SU-DHL-6 (cell line): Measurements from ENCODE around the gene DPP10.

Source experiments
- H2AFZ ChIP-seq: fragments of 200-600 bp; sonication (generic); 2 replicates; pipeline ENCODE4 v1.6.1; 2014; ENCODE audit warnings: low read depth, mild to moderate bottlenecking, moderate library complexity, mixed read lengths, antibody characterized with exemption, low read length; ENCODE audit not compliant: severe bottlenecking
- H3F3A ChIP-seq: fragments of 200-600 bp; shearing (Covaris generic); 2 replicates; pipeline ENCODE4 v1.6.0; 2016; ENCODE audit warnings: antibody characterized with exemption, mild to moderate bottlenecking; ENCODE audit not compliant: insufficient read depth
- H3K27ac ChIP-seq: fragments of 200-600 bp; sonication (generic); 2 replicates; pipeline ENCODE4 v1.5.1; 2016; ENCODE audit warnings: low read depth, mild to moderate bottlenecking, low read length, moderate library complexity, mixed read lengths
- H3K27me3 ChIP-seq: fragments of 200-600 bp; sonication (generic), shearing (Covaris generic); 2 replicates; pipeline ENCODE4 v1.6.0; 2014; ENCODE audit warnings: mild to moderate bottlenecking, low read length
- H3K36me3 ChIP-seq: fragments of 200-600 bp; sonication (generic); 2 replicates; pipeline ENCODE4 v1.6.1; 2014; ENCODE audit warnings: mild to moderate bottlenecking, low read length, mixed read lengths
- H3K4me2 ChIP-seq: fragments of 300-600, 200-600 bp; shearing (Covaris generic), sonication (generic); 2 replicates; pipeline ENCODE4 v1.6.0; 2014; ENCODE audit warnings: low read length, low read depth, mild to moderate bottlenecking; ENCODE audit not compliant: poor library complexity, severe bottlenecking
- H3K4me3 ChIP-seq: fragments of 200-600 bp; sonication (generic); 2 replicates; pipeline ENCODE4 v1.5.1; 2014; ENCODE audit warnings: antibody characterized with exemption, low read length, mild to moderate bottlenecking, mixed read lengths; ENCODE audit not compliant: insufficient read depth, poor library complexity, severe bottlenecking
- H3K79me2 ChIP-seq: fragments of 200-600 bp; sonication (generic); 2 replicates; pipeline ENCODE4 v1.6.1; 2014; ENCODE audit warnings: mild to moderate bottlenecking, low read length, moderate library complexity; ENCODE audit not compliant: insufficient read depth
- H3K9ac ChIP-seq: fragments of 200-600 bp; sonication (generic); 2 replicates; pipeline ENCODE4 v1.7.0; 2014; ENCODE audit warnings: mild to moderate bottlenecking, low read length
- H3K9me2 ChIP-seq: fragments of 200-600 bp; sonication (generic); replicated peaks from 2 replicates; pipeline ENCODE4 v1.6.1; 2014; ENCODE audit warnings: low read length; ENCODE audit not compliant: insufficient read depth
- H3K9me3 ChIP-seq: fragments of 200-600 bp; sonication (generic); 2 replicates; pipeline ENCODE4 v1.6.1; 2014; ENCODE audit warnings: low read length, mixed read lengths; ENCODE audit not compliant: insufficient read depth
- H4K20me1 ChIP-seq: fragments of 200-600 bp; sonication (generic); 2 replicates; pipeline ENCODE4 v1.6.1; 2014; ENCODE audit warnings: low read depth, mild to moderate bottlenecking, antibody characterized with exemption, low read length, moderate library complexity, mixed read lengths
- CTCF ChIP-seq: fragments of 200-600 bp; sonication (generic); IDR thresholded peaks from one replicate; pipeline ENCODE4 v1.5.1; 2017; ENCODE audit warnings: antibody characterized with exemption, mild to moderate bottlenecking, low read length, moderate library complexity; ENCODE audit not compliant: insufficient read depth, poor library complexity, severe bottlenecking
- EZH2phosphoT487 ChIP-seq: fragments of 200-600 bp; sonication (generic), shearing (Covaris generic); conservative IDR thresholded peaks from 2 replicates; pipeline ENCODE4 v1.6.1; 2018; ENCODE audit warnings: mild to moderate bottlenecking, antibody characterized with exemption, low read length, moderate library complexity, mixed read lengths

Gene DPP10

GRCh38 chr2:115771516-115771915 lies 1329.1 kb downstream of the DPP10 start:
- Histone ChIP-seq H3K4me2 (no peak overlapping the region), H4K20me1 (no peaks in the 10 kb centered on the region), H3K9ac (no peak overlapping the region), H3K4me3 (no peak overlapping the region), H3K27me3 (no peaks in the 10 kb centered on the region), H3K36me3 (no peaks in the 10 kb centered on the region), H3K79me2 (no peaks in the 10 kb centered on the region), H3K27ac (no peak overlapping the region), H3K9me3 (no peaks in the 10 kb centered on the region), H3K9me2 (no peaks in the 10 kb centered on the region), H3F3A (no peaks in the 10 kb centered on the region), H2AFZ (no peak overlapping the region)
- no peak for TF ChIP-seq CTCF

GRCh38 chr2:115774361-115774760 lies 1331.9 kb downstream of the DPP10 start:
- H4K20me1 ChIP-seq = no peaks in the 10 kb centered on the region
- H3K79me2 ChIP-seq = no peaks in the 10 kb centered on the region
- H3K27me3 ChIP-seq = no peaks in the 10 kb centered on the region
- no peaks in the 10 kb centered on the region for H3K9me2 ChIP-seq
- no peaks in the 10 kb centered on the region for H3K36me3 ChIP-seq
- no peak overlapping the region for H3K4me3 ChIP-seq
- no peak overlapping the region for H3K9ac ChIP-seq
- TF ChIP-seq CTCF = no peak
- H2AFZ ChIP-seq = no peak overlapping the region
- H3K4me2 ChIP-seq = no peak overlapping the region
- no peaks in the 10 kb centered on the region for H3F3A ChIP-seq
- no peaks in the 10 kb centered on the region for H3K9me3 ChIP-seq
- no peak overlapping the region for H3K27ac ChIP-seq

GRCh38 chr2:115779085-115779632 lies 1336.7 kb downstream of the DPP10 start:
- no peaks in the 10 kb centered on the region for H3K9me2 ChIP-seq
- no peak overlapping the region for H2AFZ ChIP-seq
- no peak overlapping the region for H3K9ac ChIP-seq
- H3F3A ChIP-seq = no peaks in the 10 kb centered on the region
- H3K27me3 ChIP-seq = no peaks in the 10 kb centered on the region
- no peak overlapping the region for H3K4me3 ChIP-seq
- H4K20me1 ChIP-seq = no peaks in the 10 kb centered on the region
- H3K4me2 ChIP-seq = no peak overlapping the region
- H3K27ac ChIP-seq = no peak overlapping the region
- H3K36me3 ChIP-seq = no peaks in the 10 kb centered on the region
- no peak for TF ChIP-seq CTCF
- no peak for TF ChIP-seq EZH2phosphoT487
- H3K9me3 ChIP-seq = no peaks in the 10 kb centered on the region
- no peaks in the 10 kb centered on the region for H3K79me2 ChIP-seq
